Vagina (tissue), 2 donors: ENCODE results near the gene OR10H5. TPM values are rescaled to one million over a fixed set of nuclear protein-coding genes. Genes with fewer than 3 reads are reported as not detected.

ENCODE experiments used
- DNase-seq, 2 donors: peaks; one replicate each; pipeline ENCODE4 v3.0.0-alpha.2; 2017; ENCODE audit errors: extremely low spot score in 2 of 2
- H3K27ac ChIP-seq: fragments of 200-600 bp; sonication (generic); one replicate; pipeline ENCODE4 v1.5.1; 2019
- H3K27me3 ChIP-seq: fragments of 200-600 bp; sonication (generic); one replicate; pipeline ENCODE4 v1.5.1; 2019
- H3K36me3 ChIP-seq, 2 donors: fragments of 200-600 bp; sonication (generic); one replicate each; pipeline ENCODE4 v1.5.1; 2017 to 2019
- H3K4me1 ChIP-seq: fragments of 200-600 bp; sonication (generic); one replicate; pipeline ENCODE4 v1.5.1; 2019
- H3K4me3 ChIP-seq, 2 donors: fragments of 200-600 bp; sonication (generic); 1 replicate in 1 of 2; 2 replicates in 1 of 2; pipeline ENCODE4 v1.5.1; 2016 to 2019
- H3K9me3 ChIP-seq: fragments of 200-600 bp; sonication (generic); one replicate; pipeline ENCODE4 v1.5.1; 2019
- CTCF ChIP-seq, 3 experiments: fragments of 450-650 bp in 2 of 3; fragments of 200-600 bp in 1 of 3; sonication (generic) in 1 of 3; IDR thresholded peaks; one replicate each; pipeline ENCODE4 v1.5.1; 2017 to 2019; ENCODE audit warnings: antibody characterized with exemption in 3 of 3, mild to moderate bottlenecking in 2 of 3, moderate library complexity in 2 of 3
- POLR2A ChIP-seq, 2 donors: fragments of 450-650 bp; IDR thresholded peaks; one replicate each; pipeline ENCODE4 v1.6.1; 2017; ENCODE audit warnings: antibody characterized with exemption in 2 of 2, mild to moderate bottlenecking in 2 of 2, moderate library complexity in 2 of 2
- POLR2AphosphoS5 ChIP-seq, 2 donors: sonication (generic); formaldehyde crosslinking; IDR thresholded peaks; one replicate each; pipeline ENCODE4 v1.9.0; 2017; ENCODE audit warnings: antibody characterized with exemption in 2 of 2, mild to moderate bottlenecking in 2 of 2, low read depth in 1 of 2; ENCODE audit not compliant: insufficient read depth in 1 of 2
- intact Hi-C: fragments of 100-400 bp; cut with DNase I; formaldehyde crosslinking; loops from one replicate; pipeline ENCODE4 v1.15.1; 2023
- total RNA-seq: library from RNA; depleted of rRNA; stranded (reverse); fragments of >200 nt; gene quantifications from one replicate; pipeline ENCODE4 v1.2.3, GENCODE V29; 2016

OR10H5 gene
- not detected for total RNA-seq

- TF ChIP-seq POLR2A (IDR thresholded peaks at IDR 0.05) (no peak), CTCF (IDR thresholded peaks at IDR 0.05) (no peak), POLR2AphosphoS5 (IDR thresholded peaks at IDR 0.05; ENCODE audit: insufficient read depth in 1 of 2, low read depth in 1 of 2) (no peak)
- Histone ChIP-seq H3K4me1 (no peaks in the 10 kb centered on the region), H3K27ac (no peak within 1 kb of the TSS), H3K27me3 (no peaks in the 10 kb centered on the region), H3K9me3 (no peaks in the 10 kb centered on the region), H3K36me3 (no peaks in the 10 kb centered on the region), H3K4me3 (no peak within 1 kb of the TSS)
- intact Hi-C loops = no loop called here
- DNase-seq = no peak
Observed at GRCh38 chr19:15787611-15788155, at the start of gene OR10H5. TSS of gene OR10H5 (plus strand) at chr19:15787661. CDS start at chr19:15794049, 6,388 bp downstream.

DNA sequence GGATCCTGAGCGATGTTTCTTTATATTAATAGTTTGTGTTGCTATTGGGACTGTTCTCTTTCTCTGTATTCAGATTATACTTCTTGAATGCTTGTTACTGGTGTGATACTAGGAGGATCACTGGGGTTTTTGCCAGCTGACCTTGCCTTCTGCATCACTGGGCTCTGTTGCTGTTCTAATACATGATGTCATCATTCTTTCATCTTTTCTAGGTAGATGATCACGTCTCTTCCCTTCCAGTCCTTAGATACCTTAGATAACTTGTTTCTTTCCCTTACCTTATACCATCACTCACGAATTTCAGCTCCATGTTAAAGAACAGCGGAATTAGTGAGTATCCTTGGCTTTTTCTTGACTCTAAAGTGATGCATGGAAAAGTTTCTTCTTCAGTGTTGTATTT lies 49.7 kb upstream of the OR10H5 start, which contains the start of gene OR10H3:
Gene OR10H3 (plus strand): TSS at position 264 of the 400 bp plus-strand sequence. CDS start 3,408 bp downstream, outside the sequence.
- no peaks in the 10 kb centered on the region for H3K9me3 ChIP-seq
- no peak for DNase-seq
- no peaks in the 10 kb centered on the region for H3K27me3 ChIP-seq
- intact Hi-C loops = no loop called here
- TF ChIP-seq POLR2AphosphoS5 (IDR thresholded peaks at IDR 0.05; ENCODE audit: insufficient read depth in 1 of 2, low read depth in 1 of 2) = no peak
- no peak for TF ChIP-seq CTCF (IDR thresholded peaks at IDR 0.05)
- TF ChIP-seq POLR2A (IDR thresholded peaks at IDR 0.05) = no peak
- no peak within 1 kb of the TSS for H3K4me3 ChIP-seq
- no peak within 1 kb of the TSS for H3K27ac ChIP-seq
- no peaks in the 10 kb centered on the region for H3K4me1 ChIP-seq
- no peaks in the 10 kb centered on the region for H3K36me3 ChIP-seq

DNA sequence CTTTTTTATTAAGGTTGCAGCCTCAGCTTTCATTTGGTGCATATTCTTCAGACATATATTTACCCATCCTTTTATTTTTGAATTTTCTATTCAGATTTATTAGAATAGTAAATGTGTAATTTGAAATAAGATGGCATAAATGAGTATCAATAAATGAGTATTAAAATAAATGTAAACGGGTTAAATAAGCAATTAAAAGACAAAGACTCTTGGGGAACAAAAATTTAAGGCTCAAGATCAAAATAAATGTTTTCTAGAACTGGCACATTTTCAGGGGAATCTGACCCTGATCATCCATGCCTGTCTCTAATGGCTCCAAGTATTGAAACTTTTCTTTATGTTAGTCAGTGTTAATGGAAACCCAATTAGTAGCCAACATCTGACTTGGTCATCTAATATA lies 46.7 kb upstream of the OR10H5 start:
- intact Hi-C loops = no loop called here
- Histone ChIP-seq H3K4me3 (no peak overlapping the region), H3K36me3 (no peaks in the 10 kb centered on the region), H3K4me1 (no peaks in the 10 kb centered on the region), H3K27ac (no peak overlapping the region), H3K9me3 (no peaks in the 10 kb centered on the region), H3K27me3 (no peaks in the 10 kb centered on the region)
- TF ChIP-seq CTCF (IDR thresholded peaks at IDR 0.05) (no peak), POLR2AphosphoS5 (IDR thresholded peaks at IDR 0.05; ENCODE audit: insufficient read depth in 1 of 2, low read depth in 1 of 2) (no peak), POLR2A (IDR thresholded peaks at IDR 0.05) (no peak)
- DNase-seq = no peak

DNA sequence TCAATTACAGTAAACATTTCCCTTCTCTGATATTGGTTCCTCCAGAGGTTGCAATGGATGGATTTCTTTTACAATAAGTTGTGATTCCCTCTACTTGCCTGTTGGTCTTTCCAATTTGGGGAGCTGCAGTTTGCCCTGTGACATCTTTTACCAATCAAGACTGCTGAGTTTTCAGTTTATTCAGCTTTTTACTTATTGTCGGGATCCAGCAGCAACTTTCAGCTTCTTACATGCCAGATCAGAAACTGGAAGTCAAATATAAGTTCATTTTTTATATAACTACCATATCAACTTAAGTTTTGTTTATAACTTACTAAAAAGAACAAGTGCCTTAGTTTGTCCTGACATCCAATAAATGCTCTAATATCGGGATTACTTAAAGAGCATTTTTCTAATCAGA lies 39.2 kb upstream of the OR10H5 start:
- TF ChIP-seq POLR2A (IDR thresholded peaks at IDR 0.05) (no peak), POLR2AphosphoS5 (IDR thresholded peaks at IDR 0.05; ENCODE audit: insufficient read depth in 1 of 2, low read depth in 1 of 2) (no peak), CTCF (IDR thresholded peaks at IDR 0.05) (no peak)
- no peaks in the 10 kb centered on the region for H3K27me3 ChIP-seq
- no peaks in the 10 kb centered on the region for H3K4me1 ChIP-seq
- no peak overlapping the region for H3K27ac ChIP-seq
- no peaks in the 10 kb centered on the region for H3K36me3 ChIP-seq
- H3K9me3 ChIP-seq = no peaks in the 10 kb centered on the region
- DNase-seq = no peak
- intact Hi-C loops = no loop called here
- H3K4me3 ChIP-seq = no peak overlapping the region

- no peaks in the 10 kb centered on the region for H3K36me3 ChIP-seq
- no peak overlapping the region for H3K27ac ChIP-seq
- intact Hi-C loops = no loop called here
- no peak for DNase-seq
- H3K4me1 ChIP-seq = no peaks in the 10 kb centered on the region
- H3K9me3 ChIP-seq = no peaks in the 10 kb centered on the region
- H3K4me3 ChIP-seq = no peak overlapping the region
- TF ChIP-seq POLR2A (IDR thresholded peaks at IDR 0.05) (no peak), POLR2AphosphoS5 (IDR thresholded peaks at IDR 0.05; ENCODE audit: insufficient read depth in 1 of 2, low read depth in 1 of 2) (no peak), CTCF (IDR thresholded peaks at IDR 0.05) (no peak)
- no peaks in the 10 kb centered on the region for H3K27me3 ChIP-seq
Observed at GRCh38 chr19:15758379-15758778, 29.1 kb upstream of the OR10H5 start.
